ENCODE measurements around the gene ADIPOR2.

Gene ADIPOR2

GRCh38 chr12:1832801-1833595, 142.1 kb downstream of the ADIPOR2 start:
- DNase-seq (ENCODE audit: low spot score), result no peak

GRCh38 chr12:1833596-1834028, 142.7 kb downstream of the ADIPOR2 start:
- DNase-seq (ENCODE audit: low spot score), result no peak

GRCh38 chr12:1834186-1834925, 143.5 kb downstream of the ADIPOR2 start:
- DNase-seq (ENCODE audit: low spot score), result no peak

DNA sequence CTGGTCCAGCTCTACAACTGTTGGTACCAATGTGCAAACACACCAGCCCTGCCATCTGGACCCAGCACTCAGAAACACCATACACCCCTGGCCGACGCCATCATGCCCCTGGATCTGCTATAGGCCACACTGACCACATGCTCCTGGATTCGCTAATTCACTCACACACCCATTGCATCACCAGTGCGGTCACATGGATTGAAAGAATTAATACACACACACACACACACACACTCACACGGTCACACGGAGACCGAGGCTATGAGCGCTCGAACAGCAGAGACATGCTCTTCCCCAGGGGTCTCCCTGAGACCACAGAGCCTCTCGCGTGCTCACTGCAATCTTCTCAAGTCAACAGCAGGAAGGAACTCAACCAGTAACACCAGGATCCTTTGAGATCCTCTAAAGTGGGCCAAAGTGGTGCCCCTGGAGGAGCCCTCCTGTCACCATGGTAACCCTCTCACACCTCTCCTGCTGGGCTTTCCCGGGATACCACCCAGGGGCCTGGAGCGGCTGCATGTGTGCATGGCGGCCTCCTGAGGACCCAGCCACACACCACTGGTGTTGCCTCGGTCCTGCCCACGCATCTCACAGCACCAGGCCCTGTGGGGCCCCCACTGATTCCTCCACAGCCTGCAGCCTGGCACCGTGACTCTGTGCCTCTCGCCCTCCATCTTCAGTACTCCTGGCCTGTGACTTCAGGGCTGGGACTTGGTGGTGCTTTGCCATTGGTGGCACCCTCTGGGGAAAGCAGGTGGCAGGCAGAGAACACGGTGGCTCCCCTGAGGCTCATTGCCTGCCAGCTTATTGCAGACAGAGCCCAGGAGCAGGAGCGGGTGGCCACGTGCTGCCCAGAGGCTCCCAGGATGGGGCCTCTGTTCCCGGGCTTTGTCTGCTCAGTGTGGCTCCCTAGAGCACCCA, 144.6 kb downstream of the ADIPOR2 start:
- DNase-seq (ENCODE audit: low spot score), result no peak

GRCh38 chr12:1836241-1836803, 145.5 kb downstream of the ADIPOR2 start:
- DNase-seq (ENCODE audit: low spot score), result no peak

DNA sequence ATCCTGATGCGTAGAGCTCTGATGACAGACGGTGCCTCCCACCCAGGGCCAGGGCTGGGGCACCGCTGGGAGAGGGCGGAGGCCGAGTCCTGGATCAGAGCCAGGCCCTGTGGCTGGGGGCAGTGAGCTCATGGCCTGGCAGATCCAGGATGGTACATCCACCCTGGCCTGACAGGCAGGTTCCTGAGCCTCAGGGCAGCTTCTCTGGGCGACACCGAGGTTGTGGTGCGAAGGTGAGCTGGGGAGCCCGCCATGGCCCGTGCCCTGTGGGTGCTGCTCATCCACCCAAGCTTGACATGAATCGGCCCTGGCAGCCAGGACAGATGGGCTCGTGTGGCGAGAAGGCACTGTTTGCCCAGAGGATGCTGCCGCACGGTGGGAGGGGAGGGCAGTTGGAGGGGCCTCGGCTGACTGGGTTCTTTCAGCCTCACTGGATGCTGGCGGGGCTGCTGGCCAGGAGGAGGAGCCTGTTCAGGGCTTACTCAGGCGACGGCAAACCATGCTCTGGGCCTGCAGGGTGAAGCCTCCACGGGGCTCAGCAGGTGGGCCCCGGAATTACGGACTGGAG, 146.1 kb downstream of the ADIPOR2 start:
- DNase-seq (ENCODE audit: low spot score), result peak; percentile 89

- DNase-seq (ENCODE audit: low spot score), result no peak
Observed at GRCh38 chr12:1837541-1838204, 146.8 kb downstream of the ADIPOR2 start.

Data from Ammon's horn (tissue), 1 donor.